Measurements from ENCODE around the gene C1orf159. TPM values are rescaled to one million over a fixed set of nuclear protein-coding genes. Genes with fewer than 3 reads are reported as not detected.
"Not testable (repeated sequence)": the region's sequence is repeated elsewhere in the genome, so short reads cannot be mapped to it uniquely, and the experiment has no call there.

C1orf159 gene
- total and polyA plus RNA-seq, 2 experiments from 2014 or later, result 7.1 to 25.1 TPM

- no peak for TF ChIP-seq EZH2 (IDR thresholded peaks at IDR 0.05; ENCODE audit: borderline replicate concordance)
- H3K27me3 ChIP-seq, result no peaks in the 10 kb centered on the region
- H3K79me2 ChIP-seq, result no peaks in the 10 kb centered on the region
- H4K20me1 ChIP-seq (ENCODE audit: insufficient read depth, poor library complexity, severe bottlenecking), result no peaks in the 10 kb centered on the region
- H3K4me2 ChIP-seq, result no peak overlapping the region
- H2AFZ ChIP-seq, result no peak overlapping the region
- H3K4me3 ChIP-seq, result no peak overlapping the region
- no peaks in the 10 kb centered on the region for H3K9me2 ChIP-seq (replicated peaks; ENCODE audit: insufficient read depth)
- H3K9me3 ChIP-seq (ENCODE audit: low read depth), result no peaks in the 10 kb centered on the region
- WGBS (ENCODE audit: low lambda C conversion rate, missing lambda C conversion rate), result 87% methylated on average over 26 of the region's 26 CpGs
- H3K4me1 ChIP-seq (ENCODE audit: insufficient read depth), result peaks cover 13% of the 10 kb centered on the region
- H3K36me3 ChIP-seq (replicated peaks; ENCODE audit: insufficient read depth, low read depth), result no peaks in the 10 kb centered on the region
- DNase-seq (ENCODE audit: low spot score), result no peak
- H3K27ac ChIP-seq, result no peak overlapping the region
These were observed 40.5 kb upstream of the C1orf159 start for GRCh38 chr1:1156140-1157032.

GRCh38 chr1:1155258-1155657, 39.4 kb upstream of the C1orf159 start:
- Histone ChIP-seq H3K79me2 (no peaks in the 10 kb centered on the region), H3K9me2 (replicated peaks; ENCODE audit: insufficient read depth) (no peaks in the 10 kb centered on the region), H3K27me3 (no peaks in the 10 kb centered on the region), H2AFZ (no peak overlapping the region), H3K9me3 (ENCODE audit: low read depth) (no peaks in the 10 kb centered on the region), H3K4me3 (no peak overlapping the region), H3K27ac (no peak overlapping the region), H3K4me1 (ENCODE audit: insufficient read depth) (peaks cover 15% of the 10 kb centered on the region), H4K20me1 (ENCODE audit: insufficient read depth, poor library complexity, severe bottlenecking) (no peaks in the 10 kb centered on the region), H3K4me2 (no peak overlapping the region), H3K36me3 (replicated peaks; ENCODE audit: insufficient read depth, low read depth) (no peaks in the 10 kb centered on the region)
- WGBS (ENCODE audit: low lambda C conversion rate, missing lambda C conversion rate), result 70% methylated on average over 10 of the region's 10 CpGs
- no peak for DNase-seq (ENCODE audit: low spot score)
- TF ChIP-seq EZH2phosphoT487 (IDR thresholded peaks at IDR 0.05; ENCODE audit: low read depth, severe bottlenecking, unreplicated experiment) (no peak), EZH2 (IDR thresholded peaks at IDR 0.05; ENCODE audit: borderline replicate concordance) (no peak), CTCF (IDR thresholded peaks at IDR 0.05; ENCODE audit: poor library complexity) (no peak)

GRCh38 chr1:1153874-1154273, 38.0 kb upstream of the C1orf159 start:
- no peaks in the 10 kb centered on the region for H3K9me3 ChIP-seq (ENCODE audit: low read depth)
- H3K4me2 ChIP-seq, result no peak overlapping the region
- H3K27me3 ChIP-seq, result no peaks in the 10 kb centered on the region
- H3K36me3 ChIP-seq (replicated peaks; ENCODE audit: insufficient read depth, low read depth), result no peaks in the 10 kb centered on the region
- H3K9me2 ChIP-seq (replicated peaks; ENCODE audit: insufficient read depth), result no peaks in the 10 kb centered on the region
- peaks cover 20% of the 10 kb centered on the region for H3K4me1 ChIP-seq (ENCODE audit: insufficient read depth)
- 65% methylated on average over 4 of the region's 4 CpGs for WGBS (ENCODE audit: low lambda C conversion rate, missing lambda C conversion rate)
- DNase-seq (ENCODE audit: low spot score), result no peak
- H3K4me3 ChIP-seq, result no peak overlapping the region
- no peak overlapping the region for H3K27ac ChIP-seq
- no peaks in the 10 kb centered on the region for H4K20me1 ChIP-seq (ENCODE audit: insufficient read depth, poor library complexity, severe bottlenecking)
- H3K79me2 ChIP-seq, result no peaks in the 10 kb centered on the region
- H2AFZ ChIP-seq, result no peak overlapping the region
- TF ChIP-seq EZH2phosphoT487 (IDR thresholded peaks at IDR 0.05; ENCODE audit: low read depth, severe bottlenecking, unreplicated experiment) (no peak), CTCF (IDR thresholded peaks at IDR 0.05; ENCODE audit: poor library complexity) (no peak), EZH2 (IDR thresholded peaks at IDR 0.05; ENCODE audit: borderline replicate concordance) (no peak)

- not testable (repeated sequence) for DNase-seq (ENCODE audit: low spot score); H4K20me1 ChIP-seq (ENCODE audit: insufficient read depth, poor library complexity, severe bottlenecking); H2AFZ ChIP-seq; H3K9me2 ChIP-seq (replicated peaks; ENCODE audit: insufficient read depth); H3K4me3 ChIP-seq; H3K36me3 ChIP-seq (replicated peaks; ENCODE audit: insufficient read depth, low read depth); H3K27ac ChIP-seq; H3K27me3 ChIP-seq; H3K79me2 ChIP-seq; H3K9me3 ChIP-seq (ENCODE audit: low read depth); H3K4me2 ChIP-seq
- peaks cover 15% of the 10 kb centered on the region for H3K4me1 ChIP-seq (ENCODE audit: insufficient read depth)
- 93% methylated on average over 11 of the region's 14 CpGs for WGBS (ENCODE audit: low lambda C conversion rate, missing lambda C conversion rate)
These were observed 37.3 kb upstream of the C1orf159 start for GRCh38 chr1:1153215-1153614.

- not testable (repeated sequence) for H3K79me2 ChIP-seq; H3K4me3 ChIP-seq; H4K20me1 ChIP-seq (ENCODE audit: insufficient read depth, poor library complexity, severe bottlenecking); H2AFZ ChIP-seq; H3K9me3 ChIP-seq (ENCODE audit: low read depth); H3K36me3 ChIP-seq (replicated peaks; ENCODE audit: insufficient read depth, low read depth); H3K4me1 ChIP-seq (ENCODE audit: insufficient read depth); DNase-seq (ENCODE audit: low spot score); H3K9me2 ChIP-seq (replicated peaks; ENCODE audit: insufficient read depth); H3K4me2 ChIP-seq; H3K27me3 ChIP-seq; H3K27ac ChIP-seq
- 97% methylated on average over 13 of the region's 13 CpGs for WGBS (ENCODE audit: low lambda C conversion rate, missing lambda C conversion rate)
These were observed 36.5 kb upstream of the C1orf159 start for GRCh38 chr1:1152431-1152830.
